ENCODE data around the gene CFAP77. TPM values are rescaled to one million over a fixed set of nuclear protein-coding genes. Genes with fewer than 3 reads are reported as not detected.

CFAP77 gene
- total RNA-seq, 1 donor from 2014 or later = 2.5 TPM

DNA sequence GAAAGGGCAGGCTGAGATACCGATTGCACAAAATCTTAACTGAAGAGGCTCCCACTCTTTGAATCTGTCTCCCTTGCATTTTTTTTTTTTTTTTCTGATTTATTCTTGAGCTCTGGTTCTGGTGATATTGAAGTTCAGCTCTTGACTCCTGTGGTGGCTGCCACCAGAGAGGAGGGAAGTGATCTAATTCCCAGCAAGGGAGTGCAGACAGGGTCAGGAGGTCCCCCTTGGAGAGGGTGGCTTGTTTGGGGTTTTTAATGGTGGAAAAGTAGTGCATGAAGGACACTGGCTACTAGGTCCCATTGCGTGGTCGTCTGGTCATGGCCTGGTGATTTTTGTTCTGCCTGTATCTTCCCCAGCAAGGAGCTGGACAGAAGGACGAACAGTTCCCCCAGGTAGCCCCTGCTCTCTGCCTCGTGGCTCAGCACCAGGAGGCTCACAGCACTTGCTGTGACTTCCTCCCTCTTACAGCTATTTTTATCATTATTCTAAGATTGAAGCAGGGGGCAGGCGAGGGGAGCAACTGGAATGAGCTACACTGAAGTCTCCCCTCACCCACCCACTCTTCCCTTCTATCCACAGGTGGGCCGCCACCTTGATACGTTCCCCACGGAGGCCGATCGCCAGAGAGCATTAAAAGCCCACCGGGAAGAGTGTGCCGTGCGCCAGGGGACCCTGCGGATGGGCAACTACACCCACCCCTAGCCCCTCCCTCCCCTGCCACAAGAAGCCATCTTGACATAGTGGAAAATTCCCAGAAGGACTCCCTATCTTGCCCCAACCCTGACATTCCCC is 162.0 kb downstream of the CFAP77 start:
- no peak for DNase-seq
- H3K27ac ChIP-seq (replicated peaks) = no peak overlapping the region
- no peaks in the 10 kb centered on the region for H3K36me3 ChIP-seq
- intact Hi-C loops (cut with micrococcal nuclease) = no loop called here
- TF ChIP-seq CTCF (IDR thresholded peaks at IDR 0.05; ENCODE audit: borderline replicate concordance) = no peak
- H3K4me3 ChIP-seq = no peak overlapping the region
- H3K27me3 ChIP-seq (ENCODE audit: low read depth) = peaks cover 50% of the 10 kb centered on the region
- no peaks in the 10 kb centered on the region for H3K9me3 ChIP-seq (replicated peaks)
- H3K4me1 ChIP-seq = no peaks in the 10 kb centered on the region

- intact Hi-C loops (cut with micrococcal nuclease) = no loop called here
Observed at GRCh38 chr9:132572921-132573320, 162.9 kb downstream of the CFAP77 start.

GRCh38 chr9:132575005-132575609 is 165.1 kb downstream of the CFAP77 start:
- Histone ChIP-seq H3K4me1 (peaks cover 6% of the 10 kb centered on the region), H3K9me3 (replicated peaks) (no peaks in the 10 kb centered on the region), H3K27me3 (ENCODE audit: low read depth) (peaks cover 81% of the 10 kb centered on the region), H3K36me3 (no peaks in the 10 kb centered on the region), H3K4me3 (no peak overlapping the region), H3K27ac (replicated peaks) (no peak overlapping the region)
- intact Hi-C loops (cut with micrococcal nuclease) = no loop called here
- peak; percentile 83 for TF ChIP-seq CTCF (IDR thresholded peaks at IDR 0.05; ENCODE audit: borderline replicate concordance)
- DNase-seq = peak; percentile 57

More at GRCh38 chr9:132572921-132573320, 162.9 kb downstream of the CFAP77 start:
- no peaks in the 10 kb centered on the region for H3K9me3 ChIP-seq (replicated peaks)
- no peak for DNase-seq
- H3K27me3 ChIP-seq (ENCODE audit: low read depth) = peaks cover 59% of the 10 kb centered on the region
- H3K4me3 ChIP-seq = no peak overlapping the region
- TF ChIP-seq CTCF (IDR thresholded peaks at IDR 0.05; ENCODE audit: borderline replicate concordance) = no peak
- no peaks in the 10 kb centered on the region for H3K36me3 ChIP-seq
- no peak overlapping the region for H3K27ac ChIP-seq (replicated peaks)
- no peaks in the 10 kb centered on the region for H3K4me1 ChIP-seq

DNA sequence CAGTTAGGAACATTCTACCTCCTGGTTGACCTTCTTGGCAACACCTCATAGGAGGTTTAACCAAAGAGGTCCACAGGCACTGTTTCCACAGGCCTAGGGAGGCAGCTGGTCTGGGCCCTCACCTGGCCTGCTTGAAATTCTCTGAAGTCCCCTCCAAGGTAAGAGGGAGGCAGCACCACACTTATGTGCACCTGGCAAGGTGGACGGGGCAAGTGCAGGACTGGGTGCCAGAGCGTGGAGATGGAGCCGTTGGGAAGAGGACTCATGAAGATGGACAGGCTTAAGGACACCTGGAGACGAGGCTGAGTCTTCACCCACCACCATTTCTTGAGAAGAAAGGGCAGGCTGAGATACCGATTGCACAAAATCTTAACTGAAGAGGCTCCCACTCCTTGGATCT is 165.8 kb downstream of the CFAP77 start:
- intact Hi-C loops (cut with micrococcal nuclease) = no loop called here
- H3K4me1 ChIP-seq = peaks cover 12% of the 10 kb centered on the region
- TF ChIP-seq CTCF (IDR thresholded peaks at IDR 0.05; ENCODE audit: borderline replicate concordance) = no peak
- DNase-seq = no peak
- H3K36me3 ChIP-seq = no peaks in the 10 kb centered on the region
- no peaks in the 10 kb centered on the region for H3K9me3 ChIP-seq (replicated peaks)
- no peak overlapping the region for H3K27ac ChIP-seq (replicated peaks)
- peaks cover 88% of the 10 kb centered on the region for H3K27me3 ChIP-seq (ENCODE audit: low read depth)
- H3K4me3 ChIP-seq = no peak overlapping the region

DNA sequence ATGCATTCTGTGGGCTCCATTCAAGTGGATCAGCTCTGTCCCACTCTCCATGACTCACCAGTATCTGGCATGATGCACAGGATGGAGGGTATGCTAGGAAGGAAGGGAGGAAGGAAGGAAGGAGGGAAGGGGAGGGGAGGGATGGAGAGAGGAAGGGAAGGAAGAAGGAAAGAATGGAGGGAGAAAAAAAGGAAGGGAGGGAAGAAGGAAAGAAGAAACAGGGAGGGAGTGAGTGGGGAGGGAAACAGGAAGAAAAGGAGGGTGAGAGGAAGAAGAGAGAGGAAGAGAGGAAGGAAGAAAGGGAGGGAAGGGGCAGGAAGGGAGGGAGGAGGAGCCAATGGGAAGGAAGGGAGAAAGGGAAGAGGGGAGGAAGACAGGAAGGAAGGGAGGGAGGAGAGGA is 167.1 kb downstream of the CFAP77 start:
- DNase-seq = no peak
- H3K4me3 ChIP-seq = no peak overlapping the region
- H3K27ac ChIP-seq (replicated peaks) = no peak overlapping the region
- no peak for TF ChIP-seq CTCF (IDR thresholded peaks at IDR 0.05; ENCODE audit: borderline replicate concordance)
- H3K4me1 ChIP-seq = peaks cover 18% of the 10 kb centered on the region
- intact Hi-C loops (cut with micrococcal nuclease) = no loop called here
- peaks cover 100% of the 10 kb centered on the region for H3K27me3 ChIP-seq (ENCODE audit: low read depth)
- H3K9me3 ChIP-seq (replicated peaks) = no peaks in the 10 kb centered on the region
- H3K36me3 ChIP-seq = no peaks in the 10 kb centered on the region

Data from left ventricle myocardium inferior (tissue), 1 donor.